SK-MEL-5 (cell line): ENCODE measurements around the gene PDCD1LG2. TPM values are rescaled to one million over a fixed set of nuclear protein-coding genes. Genes with fewer than 3 reads are reported as not detected.
A peak's percentile ranks its signal among the peaks of the same experiment; 100 is the strongest.
"Not testable (repeated sequence)": the region's sequence is repeated elsewhere in the genome, so short reads cannot be mapped to it uniquely, and the experiment has no call there.

Experiments used
- DNase-seq: peaks from one replicate; pipeline ENCODE4 v3.0.0-alpha.2; 2016; ENCODE audit warnings: low read depth, low spot score
- in situ Hi-C: cut with HindIII; loops from 2 replicates; pipeline ENCODE4 v1.10.0; 2016; ENCODE audit warnings: low sequenced_read_pairs, high pct_unique_total_duplicates, low pct_unique_long_range_greater_than_20kb
- total RNA-seq: library from RNA; depleted of rRNA; stranded (reverse); fragments of >200 nt; shearing (Covaris generic); gene quantifications from 2 replicates; pipeline ENCODE4 v1.2.3, GENCODE V29; 2014

PDCD1LG2 gene
- total RNA-seq, 1 experiment from 2014 or later, result not detected

DNA sequence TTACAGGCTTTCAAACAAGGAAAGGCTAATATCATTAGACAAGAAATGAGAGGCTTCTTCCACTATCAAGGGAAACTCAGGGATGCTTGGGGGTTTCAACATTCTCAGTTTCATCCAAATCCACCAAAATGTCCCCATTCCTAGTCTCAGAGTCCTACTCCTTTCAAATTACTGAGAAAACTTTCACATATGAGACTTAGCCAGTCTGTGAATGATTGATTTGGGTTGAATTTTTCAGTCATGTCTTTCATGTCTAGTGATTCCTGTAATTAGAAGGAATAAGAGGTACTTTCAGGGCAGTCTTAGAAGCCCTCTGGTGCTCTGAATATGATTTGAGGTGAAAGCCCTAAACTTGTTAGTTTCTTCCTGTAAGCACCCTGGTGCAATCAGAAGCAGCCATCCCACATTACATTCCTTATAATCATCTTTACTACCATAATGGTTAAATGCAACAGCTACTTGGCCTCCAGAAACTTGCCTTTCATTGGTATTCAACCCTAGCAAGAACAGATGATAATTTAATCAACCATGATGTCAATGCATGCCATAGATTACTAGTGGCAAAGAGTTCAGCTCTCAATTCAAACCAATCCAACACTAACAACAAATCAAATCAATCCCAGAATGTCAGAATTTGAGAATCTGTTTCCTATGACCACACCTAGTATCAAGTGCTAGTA lies 67.8 kb downstream of the PDCD1LG2 start:
- in situ Hi-C loops, result no loop called here
- DNase-seq, result no peak

- DNase-seq, result no peak
Measured at GRCh38 chr9:5578698-5579085, 68.4 kb downstream of the PDCD1LG2 start.

DNA sequence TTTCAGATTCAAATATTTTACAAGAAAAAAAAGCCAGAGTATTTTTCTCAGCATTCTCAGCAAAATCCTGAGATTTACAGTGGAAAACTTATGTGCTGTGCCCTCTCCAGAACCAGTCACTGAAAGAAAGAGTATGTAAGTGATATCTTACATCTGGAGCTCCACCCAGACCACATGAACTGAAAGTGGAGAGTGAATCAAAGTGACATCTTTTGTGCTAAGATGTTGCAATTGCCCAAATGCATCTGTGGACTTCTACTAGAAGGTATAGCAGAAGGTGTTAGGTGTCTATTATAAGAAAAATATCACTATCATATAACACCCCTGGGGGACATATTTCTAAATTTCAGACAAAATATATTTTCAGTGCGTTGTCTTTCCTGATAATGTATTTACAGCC lies 69.5 kb downstream of the PDCD1LG2 start:
- DNase-seq, result no peak
- in situ Hi-C loops, result no loop called here

More at GRCh38 chr9:5578698-5579085, 68.4 kb downstream of the PDCD1LG2 start:
- in situ Hi-C loops, result no loop called here

DNA sequence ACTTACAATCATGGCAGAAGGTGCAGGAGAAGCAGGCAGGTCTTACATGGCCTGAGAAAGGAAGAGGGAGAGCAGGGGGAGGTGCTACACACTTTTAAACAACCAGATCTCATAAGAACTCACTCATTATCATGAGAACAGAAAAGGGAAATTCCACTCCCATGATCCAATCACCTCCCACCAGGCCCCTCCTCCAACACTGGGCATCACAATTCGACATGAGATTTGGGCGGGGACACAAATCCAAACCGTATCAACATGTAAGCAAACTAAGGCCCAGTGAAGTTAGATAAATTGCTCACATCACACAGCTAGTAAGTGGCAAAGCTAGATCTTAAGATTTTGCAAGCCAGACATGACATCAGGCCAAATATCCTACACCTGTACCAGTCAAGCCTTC lies 70.3 kb downstream of the PDCD1LG2 start:
- no peak for DNase-seq
- in situ Hi-C loops, result no loop called here

GRCh38 chr9:5581706-5582105 lies 71.4 kb downstream of the PDCD1LG2 start:
- DNase-seq, in situ Hi-C loops: not testable (repeated sequence)

DNA sequence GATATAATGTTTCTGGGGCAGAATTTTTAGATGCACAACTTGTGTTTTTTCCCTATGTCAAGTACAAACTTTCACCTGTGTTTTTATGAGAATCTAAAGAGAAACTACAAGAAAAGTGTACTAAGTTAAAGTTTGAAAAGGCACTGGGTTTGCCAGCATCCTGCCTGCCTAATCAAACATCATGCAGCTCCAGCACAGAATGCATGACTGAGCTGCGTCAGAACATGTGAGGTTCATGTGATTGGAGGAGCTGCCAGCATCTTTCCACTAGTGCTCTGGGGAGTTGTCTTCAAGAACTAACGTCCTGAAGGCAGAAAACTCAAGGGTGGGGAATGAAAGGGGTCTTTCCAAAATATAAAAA lies 72.5 kb downstream of the PDCD1LG2 start:
- peak; percentile 92 for DNase-seq
- in situ Hi-C loops, result no loop called here

DNA sequence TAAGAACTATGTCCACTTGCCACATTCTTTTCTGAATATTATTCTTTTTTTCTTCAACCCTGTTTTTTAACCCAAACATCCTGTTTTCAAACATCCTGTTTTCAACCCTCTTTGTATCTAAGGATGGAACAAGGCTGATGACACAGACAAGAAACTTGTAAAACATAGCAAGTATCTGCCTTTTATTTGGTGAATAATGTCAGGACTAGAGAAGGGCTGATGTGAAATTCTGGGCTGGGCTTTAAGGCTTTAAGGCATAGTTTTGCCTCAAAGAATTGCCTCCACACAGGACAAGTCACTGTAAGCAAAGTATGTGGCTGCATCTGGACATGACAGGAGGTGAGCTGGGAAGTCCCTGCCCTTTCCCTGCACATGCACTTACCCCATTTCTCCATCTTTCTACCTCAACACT lies 76.1 kb downstream of the PDCD1LG2 start:
- DNase-seq, result no peak
- in situ Hi-C loops, result no loop called here

DNA sequence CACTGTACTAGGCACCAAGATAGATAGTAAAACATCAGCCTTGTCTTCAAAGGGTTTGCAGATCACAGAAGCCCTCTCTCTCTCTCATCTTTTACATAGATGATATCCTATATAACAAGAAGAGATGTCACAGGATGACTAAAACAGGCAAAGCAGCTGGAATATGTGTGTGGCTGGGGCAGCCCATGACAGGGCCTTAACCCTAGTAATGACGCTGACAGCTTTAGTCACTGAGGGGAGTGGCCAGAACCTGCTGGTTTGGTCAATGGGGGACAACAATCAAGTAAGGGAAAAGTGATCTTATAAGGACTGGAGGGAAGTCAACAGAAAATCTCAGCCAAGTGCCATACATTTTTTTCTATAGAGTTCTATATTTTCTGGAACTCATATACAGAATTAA lies 76.7 kb downstream of the PDCD1LG2 start:
- in situ Hi-C loops, result no loop called here

GRCh38 chr9:5592231-5592630 lies 81.9 kb downstream of the PDCD1LG2 start:
- in situ Hi-C loops, result no loop called here
- DNase-seq, result no peak

More for the DNA sequence above, 76.7 kb downstream of the PDCD1LG2 start:
- DNase-seq, result no peak

DNA sequence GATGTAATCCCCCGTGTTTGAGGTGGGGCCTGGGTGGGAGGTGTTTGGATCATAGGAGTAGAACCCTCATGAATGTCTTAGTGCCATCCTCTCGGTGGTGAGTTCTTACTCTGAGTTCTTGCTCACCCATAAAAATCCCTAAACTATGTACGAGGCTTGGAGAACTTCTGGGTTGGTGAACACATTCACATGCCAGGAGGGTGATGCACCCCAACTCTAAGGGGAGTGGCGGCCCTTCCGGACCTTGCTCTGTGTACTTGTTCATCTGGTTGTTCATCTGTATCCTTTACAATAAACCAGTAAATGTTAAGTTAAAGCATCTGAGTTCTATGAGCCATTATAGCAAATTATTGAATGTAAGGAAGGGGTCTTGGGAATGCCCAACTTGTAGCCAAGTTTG lies 82.6 kb downstream of the PDCD1LG2 start:
- in situ Hi-C loops, result no loop called here
- DNase-seq, result no peak

DNA sequence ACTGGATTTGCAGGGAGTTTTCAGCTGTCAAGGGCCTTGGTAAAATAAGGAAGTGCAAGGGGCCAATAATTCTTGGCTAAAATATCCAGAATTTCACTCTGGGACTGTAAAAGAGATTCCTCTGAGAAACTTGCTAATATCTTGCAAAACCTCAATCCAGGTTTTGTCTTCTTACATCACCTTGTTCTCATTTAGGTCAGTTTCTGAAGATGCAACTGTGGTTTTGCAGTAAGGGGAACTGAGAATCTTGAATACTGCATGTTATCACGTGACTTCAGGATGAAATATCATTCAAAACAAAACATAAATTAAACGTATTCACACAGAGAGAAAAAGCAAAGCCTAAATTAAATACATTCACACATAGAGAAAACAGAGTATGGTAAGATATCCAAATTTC lies 83.6 kb downstream of the PDCD1LG2 start:
- in situ Hi-C loops, result no loop called here
- no peak for DNase-seq

- in situ Hi-C loops, result no loop called here
- DNase-seq, result peak; percentile 53
Measured at GRCh38 chr9:5596173-5596572, 85.8 kb downstream of the PDCD1LG2 start.

DNA sequence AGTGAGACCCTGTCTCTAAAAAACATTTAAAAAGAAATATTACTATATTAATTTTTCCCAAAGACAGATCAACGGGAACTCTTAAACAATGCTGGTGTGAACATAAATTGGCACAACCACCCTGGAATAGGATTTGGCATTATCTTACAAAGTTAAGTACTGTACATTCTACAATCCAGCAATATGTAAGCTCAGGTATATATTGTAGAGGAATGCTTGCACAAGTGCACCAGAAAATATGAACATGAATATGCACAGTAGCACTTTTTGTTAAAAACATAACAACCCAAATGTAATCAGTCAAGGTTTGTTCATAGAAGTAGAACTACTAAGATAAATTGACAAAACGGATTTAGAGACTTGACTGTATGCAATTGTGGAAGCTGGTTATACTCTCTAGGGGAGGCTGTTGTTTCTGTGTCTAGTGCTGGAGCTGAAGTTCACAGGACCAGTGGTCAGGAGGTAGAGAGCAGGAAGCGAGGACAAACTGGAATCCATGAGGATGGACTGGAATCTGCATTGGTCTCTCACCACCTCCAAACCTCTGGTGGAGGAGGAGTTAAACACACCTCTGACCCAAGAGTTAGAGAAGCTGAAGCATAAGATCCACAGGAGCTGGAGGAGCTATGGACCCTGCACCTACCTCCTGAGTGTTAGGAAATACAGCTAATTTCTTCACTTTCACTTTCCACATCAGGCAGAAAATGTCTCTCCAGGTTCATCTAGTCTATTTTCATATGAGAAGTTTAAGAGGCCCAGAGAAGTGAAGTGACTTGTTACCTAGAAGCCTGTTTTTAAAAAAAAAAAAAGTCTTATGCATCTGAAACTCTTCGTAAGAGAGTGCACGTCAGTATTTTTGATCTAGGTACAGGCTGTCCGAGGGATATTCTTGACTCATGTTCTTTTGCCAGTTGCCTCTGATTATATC lies 98.2 kb downstream of the PDCD1LG2 start:
- in situ Hi-C loops, result no loop called here
- peak; percentile 73 for DNase-seq

DNA sequence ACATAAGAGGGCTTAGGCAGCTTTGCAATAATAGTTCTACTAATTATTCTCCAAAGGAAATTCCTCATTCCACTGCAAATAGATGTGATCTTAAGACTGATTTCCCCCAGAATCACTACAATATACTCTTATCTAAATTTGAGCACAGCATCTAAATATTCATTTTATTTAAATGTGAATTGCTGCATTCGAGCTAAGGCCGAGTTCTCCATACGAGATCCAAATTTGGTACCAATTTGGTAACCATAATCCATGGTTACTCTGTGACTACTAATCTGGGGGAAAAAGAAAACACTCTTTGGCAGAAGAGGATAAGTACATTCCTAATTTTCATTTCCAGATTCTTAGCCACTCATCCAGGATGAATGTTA lies 98.9 kb downstream of the PDCD1LG2 start:
- in situ Hi-C loops, result no loop called here
- no peak for DNase-seq

- no peak for DNase-seq
- in situ Hi-C loops, result no loop called here
Measured at GRCh38 chr9:5610491-5610890, 100.2 kb downstream of the PDCD1LG2 start.

GRCh38 chr9:5611321-5612184 lies 101.2 kb downstream of the PDCD1LG2 start:
- DNase-seq, result no peak
- in situ Hi-C loops, result no loop called here

DNA sequence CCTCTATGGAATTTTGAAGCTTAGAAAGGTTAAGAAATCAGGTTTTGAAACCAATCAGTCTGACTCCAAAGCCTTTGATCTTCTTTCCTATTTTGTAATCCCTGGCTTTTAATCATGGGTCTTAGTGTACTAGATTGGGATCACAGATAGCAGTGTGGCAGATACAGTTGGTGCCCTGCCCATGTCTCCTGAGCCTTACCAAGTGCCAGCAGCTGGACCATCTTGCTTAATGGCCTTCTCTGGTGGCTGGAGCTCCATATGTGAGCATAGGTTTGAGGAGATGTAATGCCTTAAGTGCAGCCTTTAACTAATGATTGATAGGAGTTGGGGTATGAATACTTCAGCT lies 101.8 kb downstream of the PDCD1LG2 start:
- in situ Hi-C loops, result no loop called here

DNA sequence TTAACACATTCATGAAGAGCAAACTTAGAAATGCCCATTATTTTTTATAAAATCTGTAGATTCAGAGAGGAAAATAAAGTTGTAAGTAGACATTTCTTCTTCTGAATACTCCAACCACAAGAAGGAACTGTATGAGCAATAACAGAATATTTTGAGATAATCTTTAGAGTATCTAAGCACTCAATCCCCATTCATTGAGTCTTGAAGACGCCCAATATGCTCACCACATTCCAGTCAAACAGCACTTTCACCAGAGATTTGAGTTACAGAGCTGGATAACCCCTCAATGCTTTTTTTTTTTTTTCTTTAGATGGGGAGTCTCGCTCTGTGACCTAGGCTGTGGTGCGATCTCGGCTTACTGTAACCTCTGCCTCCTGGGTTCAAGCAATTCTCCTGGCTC lies 103.9 kb downstream of the PDCD1LG2 start:
- in situ Hi-C loops, result no loop called here
- no peak for DNase-seq

More for the DNA sequence above, 101.8 kb downstream of the PDCD1LG2 start:
- DNase-seq, result no peak
